MCF 10A (cell line): ENCODE measurements around the gene TSSK3. TPM values are rescaled to one million over a fixed set of nuclear protein-coding genes. Genes with fewer than 3 reads are reported as not detected.

Source experiments
- BruUV-seq: library from RNA; stranded (reverse); fragments of 400-500 nt; replicated peaks from 2 replicates; lab custom pipeline; 2021; lab: Mats Ljungman, UMichigan
- CTCF ChIA-PET: fragments of 300-600 bp; sonication (Branson Sonifier 250); formaldehyde crosslinking; extraction: SDS; loops from one replicate; lab custom pipeline; 2021; ENCODE audit warnings: antibody characterized with exemption, inconsistent platforms; lab: Yijun Ruan, JAX
- POLR2A ChIA-PET: fragments of 300-600, 350-650 bp; sonication (Branson Sonifier 250); formaldehyde crosslinking; extraction: SDS; loops from one replicate; lab custom pipeline; 2020; ENCODE audit warnings: antibody characterized with exemption, inconsistent platforms; lab: Yijun Ruan, JAX
- DNase-seq: peaks from one replicate; pipeline ENCODE4 v3.0.0-alpha.2; 2018; ENCODE audit not compliant: unreplicated experiment
- H3K27ac Mint-ChIP-seq: one replicate; pipeline ENCODE4 v1.8.0; 2022; ENCODE audit warnings: mild to moderate bottlenecking, low read depth, mixed read lengths; ENCODE audit not compliant: unreplicated experiment
- H3K27me3 Mint-ChIP-seq: one replicate; pipeline ENCODE4 v1.8.0; 2022; ENCODE audit warnings: mixed read lengths; ENCODE audit not compliant: insufficient read depth, unreplicated experiment
- H3K36me3 Mint-ChIP-seq: one replicate; pipeline ENCODE4 v1.8.0; 2022; ENCODE audit warnings: mild to moderate bottlenecking, moderate library complexity, mixed read lengths; ENCODE audit not compliant: insufficient read depth, unreplicated experiment
- H3K4me1 Mint-ChIP-seq: one replicate; pipeline ENCODE4 v1.8.0; 2022; ENCODE audit warnings: mixed read lengths; ENCODE audit not compliant: insufficient read depth, unreplicated experiment
- H3K4me3 Mint-ChIP-seq: one replicate; pipeline ENCODE4 v1.8.0; 2022; ENCODE audit warnings: mild to moderate bottlenecking, moderate library complexity, mixed read lengths; ENCODE audit not compliant: unreplicated experiment
- H3K9me3 Mint-ChIP-seq: one replicate; pipeline ENCODE4 v1.8.0; 2022; ENCODE audit warnings: mixed read lengths; ENCODE audit not compliant: unreplicated experiment
- intact Hi-C: fragments of 100-400 bp; cut with micrococcal nuclease; formaldehyde crosslinking; loops from 2 replicates; pipeline ENCODE4 v1.14.1; 2022
- total RNA-seq: library from RNA; stranded (reverse); gene quantifications from 2 replicates; pipeline ENCODE4 v1.2.3, GENCODE V29; 2022
- TF ChIP-seq, protein P1 (sequence below): fragments of 200-600 bp; IDR thresholded peaks from one replicate; pipeline ENCODE4 v1.8.0; 2022; ENCODE audit warnings: antibody characterized with exemption, mild to moderate bottlenecking; ENCODE audit not compliant: unreplicated experiment

The TSSK3 gene
- total RNA-seq, 1 experiment from 2014 or later, result 2.0 TPM

DNA sequence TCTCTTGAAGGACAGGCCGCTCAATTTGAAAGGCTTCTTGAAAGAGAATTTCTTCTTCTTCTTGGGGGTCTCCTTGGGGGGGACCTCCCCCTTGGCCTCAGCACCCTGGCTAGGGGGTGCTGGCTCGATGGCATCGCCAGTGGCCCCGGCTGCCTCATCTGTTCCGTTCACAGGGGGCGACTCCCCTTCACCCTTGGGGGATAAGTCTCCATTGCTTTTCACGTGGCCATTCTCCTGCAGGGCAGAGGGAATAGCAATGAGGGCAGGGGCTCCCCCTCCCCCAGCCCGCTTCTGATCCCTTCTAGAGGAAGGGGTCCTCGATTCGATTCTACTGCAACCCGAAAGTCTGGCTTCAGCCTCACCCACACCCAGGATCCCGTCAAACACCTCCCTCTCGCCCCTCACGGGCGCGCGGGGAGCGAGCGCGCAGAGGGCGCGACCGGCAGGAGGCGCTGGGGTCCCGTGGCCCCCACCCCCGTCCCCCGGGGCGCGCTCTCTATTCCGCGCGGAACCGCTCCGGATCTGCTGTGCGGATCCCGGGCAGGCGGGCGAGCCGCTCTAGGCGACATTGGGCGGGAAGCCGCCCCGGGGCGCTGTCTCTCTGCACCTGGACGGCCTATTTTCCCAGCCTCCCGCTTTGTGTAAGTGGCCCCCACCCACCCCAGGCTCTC, 27.3 kb upstream of the TSSK3 start:
- H3K9me3 Mint-ChIP-seq, result no peaks in the 10 kb centered on the region
- ChIA-PET POLR2A (no interaction called here), CTCF (no interaction called here)
- DNase-seq, result no peak
- peaks cover 11% of the 10 kb centered on the region for H3K36me3 Mint-ChIP-seq
- BruUV-seq, result no TSS peak
- H3K27ac Mint-ChIP-seq, result no peak overlapping the region
- H3K4me1 Mint-ChIP-seq, result no peaks in the 10 kb centered on the region
- H3K4me3 Mint-ChIP-seq, result peak overlapping the region; percentile 30
- intact Hi-C loops, result no loop called here
- TF ChIP-seq, protein P1, sequence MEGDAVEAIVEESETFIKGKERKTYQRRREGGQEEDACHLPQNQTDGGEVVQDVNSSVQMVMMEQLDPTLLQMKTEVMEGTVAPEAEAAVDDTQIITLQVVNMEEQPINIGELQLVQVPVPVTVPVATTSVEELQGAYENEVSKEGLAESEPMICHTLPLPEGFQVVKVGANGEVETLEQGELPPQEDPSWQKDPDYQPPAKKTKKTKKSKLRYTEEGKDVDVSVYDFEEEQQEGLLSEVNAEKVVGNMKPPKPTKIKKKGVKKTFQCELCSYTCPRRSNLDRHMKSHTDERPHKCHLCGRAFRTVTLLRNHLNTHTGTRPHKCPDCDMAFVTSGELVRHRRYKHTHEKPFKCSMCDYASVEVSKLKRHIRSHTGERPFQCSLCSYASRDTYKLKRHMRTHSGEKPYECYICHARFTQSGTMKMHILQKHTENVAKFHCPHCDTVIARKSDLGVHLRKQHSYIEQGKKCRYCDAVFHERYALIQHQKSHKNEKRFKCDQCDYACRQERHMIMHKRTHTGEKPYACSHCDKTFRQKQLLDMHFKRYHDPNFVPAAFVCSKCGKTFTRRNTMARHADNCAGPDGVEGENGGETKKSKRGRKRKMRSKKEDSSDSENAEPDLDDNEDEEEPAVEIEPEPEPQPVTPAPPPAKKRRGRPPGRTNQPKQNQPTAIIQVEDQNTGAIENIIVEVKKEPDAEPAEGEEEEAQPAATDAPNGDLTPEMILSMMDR, result peak; percentile 33
- H3K27me3 Mint-ChIP-seq, result no peaks in the 10 kb centered on the region

DNA sequence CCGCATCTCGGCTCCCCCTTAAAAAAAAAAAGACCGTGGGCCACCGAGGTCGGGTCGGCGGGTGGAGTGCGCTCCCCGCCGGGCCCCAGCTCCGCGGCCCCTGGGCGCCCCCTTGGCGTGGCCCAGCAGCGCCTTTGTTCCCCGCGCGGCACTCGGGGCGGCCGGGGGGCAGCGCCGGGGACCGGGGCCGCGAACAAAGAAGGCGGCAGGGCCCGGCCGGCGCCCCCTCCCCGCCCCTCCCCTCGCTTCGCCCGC, 26.9 kb upstream of the TSSK3 start:
- no peak overlapping the region for H3K4me3 Mint-ChIP-seq
- intact Hi-C loops, result no loop called here
- DNase-seq, result no peak
- peaks cover 7% of the 10 kb centered on the region for H3K36me3 Mint-ChIP-seq
- no peaks in the 10 kb centered on the region for H3K27me3 Mint-ChIP-seq
- CTCF ChIA-PET, result interaction anchor here (0.6 to 1.9 kb wide), 2 partner anchors 116 to 120 kb away, joined by 3 to 5 read pairs; no protein-coding TSS in a partner anchor
- POLR2A ChIA-PET, result no interaction called here
- H3K4me1 Mint-ChIP-seq, result no peaks in the 10 kb centered on the region
- H3K27ac Mint-ChIP-seq, result no peak overlapping the region
- TF ChIP-seq, protein P1, result no peak
- no peaks in the 10 kb centered on the region for H3K9me3 Mint-ChIP-seq
- no TSS peak for BruUV-seq

DNA sequence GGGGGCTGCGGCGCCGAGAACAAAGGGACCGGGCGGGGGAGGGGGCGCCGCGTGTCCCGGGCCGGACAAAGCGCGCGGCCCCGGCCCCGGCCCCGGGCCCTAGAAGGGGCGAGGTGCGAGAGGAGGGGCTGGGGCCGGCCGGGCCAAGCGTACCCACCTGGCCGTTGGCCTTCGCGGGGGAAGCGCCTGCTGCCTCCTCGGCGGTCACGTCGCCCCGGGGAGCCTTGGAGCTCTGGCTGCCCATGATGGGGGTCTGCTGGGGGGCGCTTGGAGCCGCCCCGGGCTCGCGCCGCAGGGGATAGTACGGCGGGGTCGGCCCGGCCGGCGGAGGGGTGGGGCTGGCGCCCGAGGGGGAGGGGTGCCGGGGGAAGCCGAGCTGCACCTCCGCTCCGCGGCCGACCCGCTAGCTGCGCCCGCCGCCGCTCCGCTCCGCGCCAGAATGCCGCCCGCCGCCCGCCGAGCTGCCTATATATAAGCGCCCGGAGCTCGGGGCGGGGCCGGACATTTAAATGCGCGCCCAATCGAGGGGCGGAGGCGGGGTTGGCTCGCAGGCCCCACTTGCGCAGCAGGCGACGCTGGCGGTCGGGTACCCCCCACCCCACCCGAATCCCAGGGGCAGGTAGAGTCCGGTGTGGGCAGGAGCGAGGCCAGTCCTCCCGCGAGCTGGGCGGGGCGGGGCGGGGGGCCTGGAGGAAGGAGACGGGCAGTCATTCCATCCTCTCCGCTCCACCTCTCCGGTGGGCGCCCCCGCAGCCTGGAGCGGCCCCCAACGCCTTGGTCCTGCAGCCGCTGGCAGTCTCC, 26.3 kb upstream of the TSSK3 start, which contains the start of gene MARCKSL1:
TSS of gene MARCKSL1 (minus strand) at position 444 of the 801 bp plus-strand sequence. CDS start at position 244, 200 bp downstream.
- Mint-ChIP-seq H3K27me3 (no peaks in the 10 kb centered on the region), H3K27ac (no peak within 1 kb of the TSS), H3K4me3 (peak within 1 kb of the TSS; percentile 30), H3K9me3 (no peaks in the 10 kb centered on the region), H3K36me3 (peaks cover 7% of the 10 kb centered on the region), H3K4me1 (no peaks in the 10 kb centered on the region)
- ChIA-PET CTCF (interaction anchor here (0.6 to 1.9 kb wide), 3 partner anchors 38 to 120 kb away, joined by 3 to 5 read pairs (median 4); no protein-coding TSS in a partner anchor), POLR2A (no interaction called here)
- BruUV-seq, result no TSS peak
- DNase-seq, result no peak
- TF ChIP-seq, protein P1, result no peak
- intact Hi-C loops, result no loop called here

DNA sequence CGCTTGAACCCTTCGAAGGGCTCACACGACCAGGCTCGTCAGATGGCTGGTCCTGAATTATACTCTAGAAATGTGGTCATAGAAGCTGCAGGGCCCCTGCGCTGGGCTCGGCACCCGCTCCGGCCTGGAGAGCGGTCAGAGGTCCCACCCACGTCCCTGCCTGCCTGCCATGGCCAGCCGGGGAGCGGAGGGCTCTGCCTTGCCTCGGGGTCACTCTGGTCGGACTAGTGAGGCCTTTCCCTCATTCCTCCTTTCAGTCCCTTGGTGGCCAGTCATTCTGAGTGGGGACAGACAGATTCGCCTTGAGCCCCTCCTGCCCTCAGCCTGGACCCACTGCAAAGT, 25.8 kb upstream of the TSSK3 start:
- TF ChIP-seq, protein P1, result no peak
- Mint-ChIP-seq H3K4me1 (no peaks in the 10 kb centered on the region), H3K27ac (no peak overlapping the region), H3K36me3 (peaks cover 2% of the 10 kb centered on the region), H3K4me3 (peak overlapping the region; percentile 14), H3K27me3 (no peaks in the 10 kb centered on the region), H3K9me3 (no peaks in the 10 kb centered on the region)
- BruUV-seq, result no TSS peak
- intact Hi-C loops, result no loop called here
- no peak for DNase-seq
- CTCF ChIA-PET, result interaction anchor here (0.7 to 1.9 kb wide), 2 partner anchors 38 to 121 kb away, joined by 4 to 5 read pairs; no protein-coding TSS in a partner anchor
- POLR2A ChIA-PET, result no interaction called here
